ENCODE measurements around the gene PDS5A.

DNA sequence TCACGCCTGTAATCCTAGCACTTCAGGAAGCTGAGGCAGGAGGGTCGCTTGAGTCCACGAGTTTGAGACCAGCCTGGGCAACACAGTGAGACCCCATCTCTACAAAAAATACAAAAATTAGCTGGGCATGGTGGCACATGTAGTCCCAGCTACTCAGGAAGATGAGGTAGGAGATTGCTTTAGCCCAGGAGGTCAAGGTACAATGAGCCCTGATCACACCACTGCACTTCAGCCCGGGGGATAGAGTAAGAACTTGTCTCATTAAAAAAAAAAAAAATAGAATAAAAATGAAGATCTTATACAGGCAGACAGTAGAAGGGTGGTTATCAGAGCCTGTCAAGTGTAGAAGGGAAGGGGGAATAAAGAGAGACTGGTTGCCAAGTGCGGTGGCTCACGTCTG lies 116.9 kb downstream of the PDS5A start:
- TF ChIP-seq, protein P1, sequence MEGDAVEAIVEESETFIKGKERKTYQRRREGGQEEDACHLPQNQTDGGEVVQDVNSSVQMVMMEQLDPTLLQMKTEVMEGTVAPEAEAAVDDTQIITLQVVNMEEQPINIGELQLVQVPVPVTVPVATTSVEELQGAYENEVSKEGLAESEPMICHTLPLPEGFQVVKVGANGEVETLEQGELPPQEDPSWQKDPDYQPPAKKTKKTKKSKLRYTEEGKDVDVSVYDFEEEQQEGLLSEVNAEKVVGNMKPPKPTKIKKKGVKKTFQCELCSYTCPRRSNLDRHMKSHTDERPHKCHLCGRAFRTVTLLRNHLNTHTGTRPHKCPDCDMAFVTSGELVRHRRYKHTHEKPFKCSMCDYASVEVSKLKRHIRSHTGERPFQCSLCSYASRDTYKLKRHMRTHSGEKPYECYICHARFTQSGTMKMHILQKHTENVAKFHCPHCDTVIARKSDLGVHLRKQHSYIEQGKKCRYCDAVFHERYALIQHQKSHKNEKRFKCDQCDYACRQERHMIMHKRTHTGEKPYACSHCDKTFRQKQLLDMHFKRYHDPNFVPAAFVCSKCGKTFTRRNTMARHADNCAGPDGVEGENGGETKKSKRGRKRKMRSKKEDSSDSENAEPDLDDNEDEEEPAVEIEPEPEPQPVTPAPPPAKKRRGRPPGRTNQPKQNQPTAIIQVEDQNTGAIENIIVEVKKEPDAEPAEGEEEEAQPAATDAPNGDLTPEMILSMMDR (IDR thresholded peaks at IDR 0.05; ENCODE audit: low read depth, low read length), result no peak
- TF ChIP-seq POLR2A (IDR thresholded peaks at IDR 0.05; ENCODE audit: extremely low read depth, insufficient read length), result no peak
